ENCODE measurements around the gene MAPK8IP1.
A peak's percentile ranks its signal among the peaks of the same experiment; 100 is the strongest.

The MAPK8IP1 gene

GRCh38 chr11:45932217-45932616, 46.8 kb downstream of the MAPK8IP1 start:
- TF ChIP-seq ZC3H10 (CRISPR knock-in tag; IDR thresholded peaks at IDR 0.05) (no peak), ZNF70 (CRISPR knock-in tag; IDR thresholded peaks at IDR 0.05) (no peak), ZFP3 (CRISPR knock-in tag; IDR thresholded peaks at IDR 0.05) (no peak), CREB5 (CRISPR knock-in tag; IDR thresholded peaks at IDR 0.05; ENCODE audit: low read depth) (no peak), POU6F1 (CRISPR knock-in tag; IDR thresholded peaks at IDR 0.05; ENCODE audit: borderline replicate concordance, low read depth) (no peak), ZNF565 (CRISPR knock-in tag; conservative IDR thresholded peaks at IDR 0.05; ENCODE audit: low read depth) (no peak), RARB (CRISPR knock-in tag; IDR thresholded peaks at IDR 0.05) (no peak), CSRNP3 (CRISPR knock-in tag; IDR thresholded peaks at IDR 0.05) (no peak), TOX (CRISPR knock-in tag; IDR thresholded peaks at IDR 0.05; ENCODE audit: borderline replicate concordance) (no peak), ZNF8 (CRISPR knock-in tag; IDR thresholded peaks at IDR 0.05) (no peak), PPARA (CRISPR knock-in tag; IDR thresholded peaks at IDR 0.05; ENCODE audit: borderline replicate concordance) (no peak), ESRRG (CRISPR knock-in tag; IDR thresholded peaks at IDR 0.05) (no peak), PATZ1 (CRISPR knock-in tag; IDR thresholded peaks at IDR 0.05; ENCODE audit: borderline replicate concordance) (no peak), ISL1 (CRISPR knock-in tag; IDR thresholded peaks at IDR 0.05) (no peak), BACH2 (CRISPR knock-in tag; IDR thresholded peaks at IDR 0.05; ENCODE audit: borderline replicate concordance) (no peak), CSDC2 (CRISPR knock-in tag; IDR thresholded peaks at IDR 0.05) (no peak)
- ATAC-seq = no peak

- peak; percentile 55 for ATAC-seq
- TF ChIP-seq BACH2 (CRISPR knock-in tag; IDR thresholded peaks at IDR 0.05; ENCODE audit: borderline replicate concordance) (no peak), TCF4 (CRISPR knock-in tag; IDR thresholded peaks at IDR 0.05; ENCODE audit: borderline replicate concordance) (no peak), OSR1 (CRISPR knock-in tag; IDR thresholded peaks at IDR 0.05) (no peak), CSDC2 (CRISPR knock-in tag; IDR thresholded peaks at IDR 0.05) (no peak), ARNTL (CRISPR knock-in tag; IDR thresholded peaks at IDR 0.05; ENCODE audit: borderline replicate concordance, low read depth) (no peak), ZFP3 (CRISPR knock-in tag; IDR thresholded peaks at IDR 0.05) (no peak), GLIS3 (CRISPR knock-in tag; IDR thresholded peaks at IDR 0.05) (no peak), CSRNP3 (CRISPR knock-in tag; IDR thresholded peaks at IDR 0.05) (no peak), ZNF565 (CRISPR knock-in tag; conservative IDR thresholded peaks at IDR 0.05; ENCODE audit: low read depth) (no peak), ISL1 (CRISPR knock-in tag; IDR thresholded peaks at IDR 0.05) (no peak), ESRRG (CRISPR knock-in tag; IDR thresholded peaks at IDR 0.05) (no peak), ZFP30 (CRISPR knock-in tag; IDR thresholded peaks at IDR 0.05) (no peak), ZNF70 (CRISPR knock-in tag; IDR thresholded peaks at IDR 0.05) (no peak)
Measured at GRCh38 chr11:45933131-45933831, 47.8 kb downstream of the MAPK8IP1 start.

GRCh38 chr11:45933846-45934579, 48.6 kb downstream of the MAPK8IP1 start:
- no peak for TF ChIP-seq TSHZ2 (CRISPR knock-in tag; IDR thresholded peaks at IDR 0.05)
- TF ChIP-seq POU6F1 (CRISPR knock-in tag; IDR thresholded peaks at IDR 0.05; ENCODE audit: borderline replicate concordance, low read depth) = no peak
- no peak for TF ChIP-seq ZFP30 (CRISPR knock-in tag; IDR thresholded peaks at IDR 0.05)
- no peak for TF ChIP-seq PPARA (CRISPR knock-in tag; IDR thresholded peaks at IDR 0.05; ENCODE audit: borderline replicate concordance)
- no peak for TF ChIP-seq BACH2 (CRISPR knock-in tag; IDR thresholded peaks at IDR 0.05; ENCODE audit: borderline replicate concordance)
- no peak for TF ChIP-seq ESRRG (CRISPR knock-in tag; IDR thresholded peaks at IDR 0.05)
- no peak for TF ChIP-seq ZNF565 (CRISPR knock-in tag; conservative IDR thresholded peaks at IDR 0.05; ENCODE audit: low read depth)
- TF ChIP-seq ISL1 (CRISPR knock-in tag; IDR thresholded peaks at IDR 0.05) = no peak
- no peak for ATAC-seq

Measured in SK-N-SH treated with all-trans-retinoic acid at 6 μM for 48 hours (cell line).